Measurements from ENCODE around the gene TPRG1.

DNA sequence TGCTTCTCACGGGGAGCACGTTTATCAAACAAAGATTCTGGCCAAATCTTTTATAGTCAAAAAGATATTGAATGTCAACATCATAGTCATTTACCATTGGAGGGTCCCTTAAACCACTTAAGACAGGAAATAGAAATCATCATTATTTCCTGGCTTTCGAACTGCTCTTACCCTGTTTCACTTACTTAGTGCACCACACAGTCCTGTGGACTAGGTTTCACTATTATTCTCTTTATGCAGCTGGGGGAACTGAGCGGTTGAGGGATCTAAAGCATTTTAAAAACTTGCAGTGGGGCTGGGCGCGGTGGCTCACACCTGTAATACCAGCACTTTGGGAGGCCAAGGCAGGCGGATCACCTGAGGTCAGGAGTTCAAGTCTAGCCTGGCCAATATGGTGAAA, 13.7 kb upstream of the TPRG1 start:
- TF ChIP-seq, protein P1, sequence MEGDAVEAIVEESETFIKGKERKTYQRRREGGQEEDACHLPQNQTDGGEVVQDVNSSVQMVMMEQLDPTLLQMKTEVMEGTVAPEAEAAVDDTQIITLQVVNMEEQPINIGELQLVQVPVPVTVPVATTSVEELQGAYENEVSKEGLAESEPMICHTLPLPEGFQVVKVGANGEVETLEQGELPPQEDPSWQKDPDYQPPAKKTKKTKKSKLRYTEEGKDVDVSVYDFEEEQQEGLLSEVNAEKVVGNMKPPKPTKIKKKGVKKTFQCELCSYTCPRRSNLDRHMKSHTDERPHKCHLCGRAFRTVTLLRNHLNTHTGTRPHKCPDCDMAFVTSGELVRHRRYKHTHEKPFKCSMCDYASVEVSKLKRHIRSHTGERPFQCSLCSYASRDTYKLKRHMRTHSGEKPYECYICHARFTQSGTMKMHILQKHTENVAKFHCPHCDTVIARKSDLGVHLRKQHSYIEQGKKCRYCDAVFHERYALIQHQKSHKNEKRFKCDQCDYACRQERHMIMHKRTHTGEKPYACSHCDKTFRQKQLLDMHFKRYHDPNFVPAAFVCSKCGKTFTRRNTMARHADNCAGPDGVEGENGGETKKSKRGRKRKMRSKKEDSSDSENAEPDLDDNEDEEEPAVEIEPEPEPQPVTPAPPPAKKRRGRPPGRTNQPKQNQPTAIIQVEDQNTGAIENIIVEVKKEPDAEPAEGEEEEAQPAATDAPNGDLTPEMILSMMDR (optimal IDR thresholded peaks at IDR 0.05 in 1 of 3, IDR thresholded peaks at IDR 0.05 in 1 of 3, conservative IDR thresholded peaks at IDR 0.05 in 1 of 3; ENCODE audit: extremely low read depth in 1 of 3, insufficient read depth in 2 of 3, low read length in 3 of 3), result no peak
- no peak for TF ChIP-seq EZH2 (IDR thresholded peaks at IDR 0.05; ENCODE audit: low read length)
